ENCODE data around the gene EEF2K. TPM values are rescaled to one million over a fixed set of nuclear protein-coding genes. Genes with fewer than 3 reads are reported as not detected.

EEF2K gene
- total and polyA plus RNA-seq, 2 donors = 26.6 to 37.2 TPM

- H3K27ac ChIP-seq (ENCODE audit: low read depth) = no peak overlapping the region
- H3K4me3 ChIP-seq (ENCODE audit: low read depth, low read length) = no peak overlapping the region
- 47% methylated on average over 7 of the region's 7 CpGs for WGBS
- no peaks in the 10 kb centered on the region for H3K4me1 ChIP-seq (ENCODE audit: insufficient read depth)
- DNase-seq (ENCODE audit: extremely low spot score) = no peak
- peaks cover 2% of the 10 kb centered on the region for H3K36me3 ChIP-seq (ENCODE audit: insufficient read depth)
Observed at GRCh38 chr16:22229889-22230288, 23.8 kb downstream of the EEF2K start.

DNA sequence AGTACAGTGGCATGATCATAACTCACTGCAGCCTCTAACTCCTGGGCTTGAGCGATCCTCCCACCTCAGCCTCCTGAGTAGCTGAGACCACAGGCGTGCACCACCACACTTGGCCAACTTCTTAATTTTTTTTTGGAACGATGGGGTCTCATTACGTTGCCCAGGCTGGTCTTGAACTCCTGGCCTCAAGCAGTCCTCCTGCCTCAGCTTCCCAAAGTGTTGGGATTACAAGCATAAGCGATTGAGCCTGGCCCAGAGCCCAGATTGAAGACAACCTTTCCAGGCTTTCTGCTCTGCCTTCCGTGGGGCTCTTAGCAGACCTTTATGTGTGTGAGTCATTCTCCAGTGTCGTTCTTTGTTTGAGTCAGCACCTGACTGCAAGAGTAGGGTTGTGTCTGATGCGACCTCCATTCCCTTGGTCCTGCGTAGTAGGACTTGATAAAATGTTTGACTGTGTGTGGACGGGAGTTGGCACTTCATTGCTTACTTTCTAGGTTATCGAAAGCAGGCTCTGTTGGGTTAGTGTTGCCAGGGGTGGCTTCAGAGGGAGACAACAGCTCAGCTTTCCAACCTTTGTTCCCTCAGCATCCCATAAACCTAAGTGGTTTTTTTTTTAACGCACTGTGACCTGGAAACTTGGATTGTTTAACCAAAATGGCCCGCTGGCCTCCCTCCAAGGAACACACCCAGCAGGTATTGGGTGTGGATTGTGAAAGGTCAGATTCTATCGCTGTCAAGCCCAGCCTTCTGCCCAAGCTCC is 26.4 kb downstream of the EEF2K start:
- Histone ChIP-seq H3K4me1 (ENCODE audit: insufficient read depth) (no peaks in the 10 kb centered on the region), H3K27ac (ENCODE audit: low read depth) (peak overlapping the region; percentile 65), H3K4me3 (ENCODE audit: low read depth, low read length) (no peak overlapping the region), H3K36me3 (ENCODE audit: insufficient read depth) (peaks cover 2% of the 10 kb centered on the region)
- 56% methylated on average over 14 of the region's 14 CpGs for WGBS
- peak; percentile 36 for DNase-seq (ENCODE audit: extremely low spot score)

DNA sequence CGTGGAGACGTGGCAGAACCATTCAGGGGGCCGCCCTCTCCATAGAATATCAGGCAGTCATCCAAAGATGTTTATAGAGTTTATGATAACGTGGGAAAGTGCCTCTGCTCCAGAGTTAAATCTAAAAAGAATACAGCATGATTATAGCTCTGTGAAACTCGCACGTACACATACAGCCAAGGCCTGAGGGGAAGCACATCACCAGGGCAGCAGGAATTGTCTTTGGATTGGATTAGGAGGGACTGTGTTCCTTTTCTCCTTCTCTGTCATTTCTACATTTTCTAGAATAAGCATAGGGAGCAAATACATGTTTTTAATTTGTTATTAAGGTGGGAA is 26.9 kb downstream of the EEF2K start:
- no peak for DNase-seq (ENCODE audit: extremely low spot score)
- WGBS = 42% methylated on average over 6 of the region's 6 CpGs
- Histone ChIP-seq H3K4me1 (ENCODE audit: insufficient read depth) (no peaks in the 10 kb centered on the region), H3K27ac (ENCODE audit: low read depth) (no peak overlapping the region), H3K36me3 (ENCODE audit: insufficient read depth) (peaks cover 2% of the 10 kb centered on the region), H3K4me3 (ENCODE audit: low read depth, low read length) (no peak overlapping the region)

- Histone ChIP-seq H3K36me3 (ENCODE audit: insufficient read depth) (no peaks in the 10 kb centered on the region), H3K4me1 (ENCODE audit: insufficient read depth) (peaks cover 1% of the 10 kb centered on the region), H3K27ac (ENCODE audit: low read depth) (no peak overlapping the region), H3K4me3 (ENCODE audit: low read depth, low read length) (no peak overlapping the region)
- WGBS = 73% methylated on average over 9 of the region's 9 CpGs
- DNase-seq (ENCODE audit: extremely low spot score) = no peak
Observed at GRCh38 chr16:22235839-22236745, 30.0 kb downstream of the EEF2K start.

- DNase-seq (ENCODE audit: extremely low spot score) = no peak
- Histone ChIP-seq H3K27ac (ENCODE audit: low read depth) (peak overlapping the region; percentile 4), H3K4me1 (ENCODE audit: insufficient read depth) (peaks cover 1% of the 10 kb centered on the region), H3K36me3 (ENCODE audit: insufficient read depth) (no peaks in the 10 kb centered on the region), H3K4me3 (ENCODE audit: low read depth, low read length) (no peak overlapping the region)
- WGBS = 75% methylated on average over 14 of the region's 14 CpGs
Observed at GRCh38 chr16:22239131-22239805, 33.2 kb downstream of the EEF2K start.

GRCh38 chr16:22240023-22240710 is 34.1 kb downstream of the EEF2K start:
- Histone ChIP-seq H3K4me3 (ENCODE audit: low read depth, low read length) (no peak overlapping the region), H3K36me3 (ENCODE audit: insufficient read depth) (no peaks in the 10 kb centered on the region), H3K27ac (ENCODE audit: low read depth) (no peak overlapping the region), H3K4me1 (ENCODE audit: insufficient read depth) (peaks cover 1% of the 10 kb centered on the region)
- 40% methylated on average over 3 of the region's 3 CpGs for WGBS
- peak; percentile 26 for DNase-seq (ENCODE audit: extremely low spot score)

GRCh38 chr16:22250522-22250921 is 44.4 kb downstream of the EEF2K start:
- 87% methylated on average over 6 of the region's 6 CpGs for WGBS
- Histone ChIP-seq H3K36me3 (ENCODE audit: insufficient read depth) (peaks cover 2% of the 10 kb centered on the region), H3K27ac (ENCODE audit: low read depth) (no peak overlapping the region), H3K4me3 (ENCODE audit: low read depth, low read length) (no peak overlapping the region), H3K4me1 (ENCODE audit: insufficient read depth) (no peaks in the 10 kb centered on the region)
- DNase-seq (ENCODE audit: extremely low spot score) = no peak

DNA sequence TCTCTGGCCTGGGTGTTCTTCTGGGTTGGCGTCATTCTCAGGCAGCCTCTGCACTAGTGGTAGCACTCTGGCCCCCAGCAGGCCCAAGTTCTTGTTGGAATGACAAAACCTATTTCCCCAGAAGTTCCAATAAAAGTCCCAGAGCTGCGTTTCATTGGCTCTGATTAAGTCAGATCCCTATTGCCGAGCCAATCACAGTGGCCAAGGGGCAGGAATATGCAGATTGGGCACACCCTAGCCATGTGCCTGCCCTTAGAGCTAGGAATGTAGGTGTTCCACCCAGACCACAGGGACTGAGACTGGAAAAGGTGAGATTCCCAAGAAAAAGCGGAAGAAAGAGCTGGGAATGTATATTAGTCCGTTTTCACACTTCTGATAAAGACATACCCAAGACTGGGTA is 46.2 kb downstream of the EEF2K start:
- H3K36me3 ChIP-seq (ENCODE audit: insufficient read depth) = peaks cover 4% of the 10 kb centered on the region
- no peak overlapping the region for H3K27ac ChIP-seq (ENCODE audit: low read depth)
- no peaks in the 10 kb centered on the region for H3K4me1 ChIP-seq (ENCODE audit: insufficient read depth)
- 97% methylated on average over 5 of the region's 5 CpGs for WGBS
- no peak for DNase-seq (ENCODE audit: extremely low spot score)
- no peak overlapping the region for H3K4me3 ChIP-seq (ENCODE audit: low read depth, low read length)

DNA sequence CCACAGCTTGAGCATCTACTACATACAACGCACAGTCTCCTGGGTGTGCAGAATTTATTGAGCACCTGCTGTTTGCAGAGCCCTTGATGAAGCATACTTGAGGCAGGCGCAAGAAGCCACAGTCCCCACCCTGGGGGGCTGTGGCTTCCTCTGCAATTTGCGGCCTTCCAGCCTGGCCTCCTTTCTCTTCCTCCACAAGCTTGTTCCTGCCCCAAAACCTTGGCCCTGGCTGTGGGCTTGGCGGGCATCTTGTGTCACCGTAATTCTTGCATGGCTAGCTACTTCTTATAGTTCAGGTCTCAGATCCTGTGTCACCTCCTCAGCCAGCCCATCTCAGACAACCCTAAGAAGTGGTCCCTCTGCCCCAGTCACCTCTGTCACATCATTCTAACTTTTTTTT is 47.2 kb downstream of the EEF2K start:
- Histone ChIP-seq H3K36me3 (ENCODE audit: insufficient read depth) (peaks cover 4% of the 10 kb centered on the region), H3K4me3 (ENCODE audit: low read depth, low read length) (no peak overlapping the region), H3K27ac (ENCODE audit: low read depth) (no peak overlapping the region), H3K4me1 (ENCODE audit: insufficient read depth) (no peaks in the 10 kb centered on the region)
- WGBS = 96% methylated on average over 5 of the region's 5 CpGs
- no peak for DNase-seq (ENCODE audit: extremely low spot score)

DNA sequence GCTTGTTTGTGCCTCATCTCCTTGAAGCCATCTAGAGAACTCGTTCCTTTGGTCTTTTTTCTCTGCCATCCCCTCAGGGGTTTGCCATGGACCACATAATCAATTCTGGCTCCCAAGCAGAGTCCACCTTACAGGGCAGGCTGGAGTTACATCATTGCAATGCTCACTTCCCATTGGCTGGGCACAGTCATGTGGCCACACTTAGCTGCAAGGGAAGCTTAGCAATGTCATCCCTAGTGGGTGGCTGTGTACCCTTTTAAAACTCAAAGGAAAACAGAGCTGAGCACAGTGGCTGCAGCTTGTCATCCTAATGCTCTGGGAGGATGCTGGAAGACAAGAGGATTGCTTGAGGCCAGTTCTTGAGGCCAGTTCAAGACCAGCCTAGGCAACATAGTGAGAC is 49.3 kb downstream of the EEF2K start:
- H3K27ac ChIP-seq (ENCODE audit: low read depth) = no peak overlapping the region
- 96% methylated on average over 1 of the region's 1 CpG for WGBS
- peaks cover 8% of the 10 kb centered on the region for H3K36me3 ChIP-seq (ENCODE audit: insufficient read depth)
- DNase-seq (ENCODE audit: extremely low spot score) = no peak
- H3K4me1 ChIP-seq (ENCODE audit: insufficient read depth) = no peaks in the 10 kb centered on the region
- H3K4me3 ChIP-seq (ENCODE audit: low read depth, low read length) = no peak overlapping the region

DNA sequence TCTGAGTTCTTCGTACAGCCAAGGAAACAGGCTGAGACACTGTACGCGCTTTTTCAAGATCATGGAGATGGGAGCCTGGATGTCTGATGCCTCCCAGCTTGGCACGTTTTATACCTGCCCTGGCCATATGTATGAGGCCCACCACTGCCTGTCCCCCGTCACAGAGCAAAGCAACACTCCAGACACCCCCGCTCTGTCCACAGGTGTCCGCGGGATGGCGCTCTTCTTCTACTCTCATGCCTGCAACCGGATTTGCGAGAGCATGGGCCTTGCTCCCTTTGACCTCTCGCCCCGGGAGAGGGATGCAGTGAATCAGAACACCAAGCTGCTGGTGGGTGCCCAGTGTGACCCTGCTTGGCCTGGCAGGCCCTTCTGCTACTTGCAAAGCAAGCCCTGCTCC is 51.4 kb downstream of the EEF2K start:
- no peak overlapping the region for H3K4me3 ChIP-seq (ENCODE audit: low read depth, low read length)
- no peak overlapping the region for H3K27ac ChIP-seq (ENCODE audit: low read depth)
- H3K36me3 ChIP-seq (ENCODE audit: insufficient read depth) = peaks cover 6% of the 10 kb centered on the region
- H3K4me1 ChIP-seq (ENCODE audit: insufficient read depth) = no peaks in the 10 kb centered on the region
- DNase-seq (ENCODE audit: extremely low spot score) = no peak
- WGBS = 96% methylated on average over 13 of the region's 13 CpGs

GRCh38 chr16:22260490-22260889 is 54.4 kb downstream of the EEF2K start:
- WGBS = 96% methylated on average over 3 of the region's 3 CpGs
- H3K36me3 ChIP-seq (ENCODE audit: insufficient read depth) = peaks cover 6% of the 10 kb centered on the region

GRCh38 chr16:22262460-22262859 is 56.4 kb downstream of the EEF2K start:
- H3K27ac ChIP-seq (ENCODE audit: low read depth) = no peak overlapping the region
- no peak overlapping the region for H3K4me3 ChIP-seq (ENCODE audit: low read depth, low read length)
- no peak for DNase-seq (ENCODE audit: extremely low spot score)
- peaks cover 3% of the 10 kb centered on the region for H3K36me3 ChIP-seq (ENCODE audit: insufficient read depth)
- H3K4me1 ChIP-seq (ENCODE audit: insufficient read depth) = no peaks in the 10 kb centered on the region
- WGBS = 93% methylated on average over 4 of the region's 4 CpGs

More at GRCh38 chr16:22260490-22260889, 54.4 kb downstream of the EEF2K start:
- no peak for DNase-seq (ENCODE audit: extremely low spot score)
- Histone ChIP-seq H3K27ac (ENCODE audit: low read depth) (no peak overlapping the region), H3K4me3 (ENCODE audit: low read depth, low read length) (no peak overlapping the region), H3K4me1 (ENCODE audit: insufficient read depth) (no peaks in the 10 kb centered on the region)

Measured in urinary bladder (tissue), 4 donors.